HAP-1 (cell line): ENCODE measurements around the gene HARBI1.
"Not testable (repeated sequence)": the region's sequence is repeated elsewhere in the genome, so short reads cannot be mapped to it uniquely, and the experiment has no call there.

Experiments used
- DNase-seq, 2 experiments: peaks; one replicate each; pipeline ENCODE4 v3.0.0-alpha.2; 2016 to 2020; ENCODE audit warnings: low spot score in 2 of 2
- H3K27me3 ChIP-seq: fragments of 250-450 bp; sonication (Bioruptor Pico); 2 replicates; pipeline ENCODE4 v1.5.1; 2020; ENCODE audit warnings: low read depth, mild to moderate bottlenecking, moderate library complexity
- H3K36me3 ChIP-seq: fragments of 250-450 bp; sonication (Bioruptor Pico); replicated peaks from 2 replicates; pipeline ENCODE4 v1.5.1; 2020; ENCODE audit warnings: mild to moderate bottlenecking
- H3K4me1 ChIP-seq: fragments of 250-450 bp; sonication (Bioruptor Pico); 2 replicates; pipeline ENCODE4 v1.5.1; 2020; ENCODE audit warnings: mild to moderate bottlenecking
- H3K4me3 ChIP-seq: fragments of 250-450 bp; sonication (Bioruptor Pico); 2 replicates; pipeline ENCODE4 v1.5.1; 2020; ENCODE audit warnings: mild to moderate bottlenecking, moderate library complexity
- H3K9me3 ChIP-seq: fragments of 250-450 bp; sonication (Bioruptor Pico); 2 replicates; pipeline ENCODE4 v1.5.1; 2020; ENCODE audit warnings: mild to moderate bottlenecking, moderate library complexity
- in situ Hi-C: fragments of 300-500 bp; cut with MboI; formaldehyde crosslinking; loops from 3 replicates; pipeline ENCODE4 v1.14.3; 2020; ENCODE audit warnings: low sequenced_read_pairs, inconsistent platforms, mixed read lengths

The HARBI1 gene

GRCh38 chr11:46597155-46597554 is 19.9 kb downstream of the HARBI1 start:
- H3K27me3 ChIP-seq: no peaks in the 10 kb centered on the region
- H3K36me3 ChIP-seq: no peaks in the 10 kb centered on the region
- DNase-seq: no peak
- no peak overlapping the region for H3K4me3 ChIP-seq
- in situ Hi-C loops: no loop called here
- peaks cover 9% of the 10 kb centered on the region for H3K4me1 ChIP-seq
- no peaks in the 10 kb centered on the region for H3K9me3 ChIP-seq

- no peak for DNase-seq
- no peak overlapping the region for H3K4me3 ChIP-seq
- H3K36me3 ChIP-seq: no peaks in the 10 kb centered on the region
- in situ Hi-C loops: no loop called here
- peaks cover 11% of the 10 kb centered on the region for H3K4me1 ChIP-seq
- H3K27me3 ChIP-seq: no peaks in the 10 kb centered on the region
- no peaks in the 10 kb centered on the region for H3K9me3 ChIP-seq
These were observed 22.2 kb downstream of the HARBI1 start for GRCh38 chr11:46594785-46595184.

- H3K4me3 ChIP-seq: peak overlapping the region; percentile 73
- no peaks in the 10 kb centered on the region for H3K9me3 ChIP-seq
- H3K4me1 ChIP-seq: peaks cover 11% of the 10 kb centered on the region
- H3K27me3 ChIP-seq: no peaks in the 10 kb centered on the region
- in situ Hi-C loops: no loop called here
- H3K36me3 ChIP-seq: no peaks in the 10 kb centered on the region
- no peak for DNase-seq
These were observed 22.7 kb downstream of the HARBI1 start for GRCh38 chr11:46594374-46594700.

GRCh38 chr11:46593550-46594373 is 23.3 kb downstream of the HARBI1 start, which contains the start of gene AMBRA1:
TSS of gene AMBRA1 (minus strand) at chr11:46594023. CDS start at chr11:46548380, 45,643 bp downstream.
- Histone ChIP-seq H3K27me3 (no peaks in the 10 kb centered on the region), H3K4me1 (peaks cover 11% of the 10 kb centered on the region), H3K4me3 (peak within 1 kb of the TSS; percentile 73), H3K36me3 (no peaks in the 10 kb centered on the region), H3K9me3 (no peaks in the 10 kb centered on the region)
- in situ Hi-C loops: no loop called here
- DNase-seq: peak; percentile 90 to 92

- Histone ChIP-seq H3K4me1 (peaks cover 11% of the 10 kb centered on the region), H3K9me3 (no peaks in the 10 kb centered on the region), H3K27me3 (no peaks in the 10 kb centered on the region), H3K4me3 (no peak overlapping the region), H3K36me3 (no peaks in the 10 kb centered on the region)
- in situ Hi-C loops: no loop called here
- DNase-seq: peak in 1 of 2 experiments; percentile 14
These were observed 26.1 kb downstream of the HARBI1 start for GRCh38 chr11:46590740-46591605.

GRCh38 chr11:46588915-46589314 is 28.1 kb downstream of the HARBI1 start:
- DNase-seq: no peak
- in situ Hi-C loops: no loop called here
- Histone ChIP-seq H3K4me1 (peaks cover 6% of the 10 kb centered on the region), H3K27me3 (no peaks in the 10 kb centered on the region), H3K36me3 (0 out of 2 replicates have a peak, but pooled peaks cover 3% of the 10 kb centered on the region), H3K4me3 (no peak overlapping the region), H3K9me3 (no peaks in the 10 kb centered on the region)

- Histone ChIP-seq H3K4me1 (peaks cover 6% of the 10 kb centered on the region), H3K4me3 (no peak overlapping the region), H3K9me3 (no peaks in the 10 kb centered on the region), H3K27me3 (no peaks in the 10 kb centered on the region), H3K36me3 (0 out of 2 replicates have a peak, but pooled peaks cover 3% of the 10 kb centered on the region)
- in situ Hi-C loops: no loop called here
- DNase-seq: no peak
These were observed 28.9 kb downstream of the HARBI1 start for GRCh38 chr11:46588131-46588530.

GRCh38 chr11:46583513-46583912 is 33.5 kb downstream of the HARBI1 start:
- in situ Hi-C loops, H3K4me1 ChIP-seq, H3K4me3 ChIP-seq, DNase-seq, H3K9me3 ChIP-seq, H3K36me3 ChIP-seq, H3K27me3 ChIP-seq: not testable (repeated sequence)

- Histone ChIP-seq H3K9me3 (no peaks in the 10 kb centered on the region; the same call in 1 of the 2 replicates), H3K27me3 (no peaks in the 10 kb centered on the region), H3K36me3 (peaks cover 3% of the 10 kb centered on the region; the same call in 1 of the 2 replicates), H3K4me1 (no peaks in the 10 kb centered on the region; the same call in 1 of the 2 replicates), H3K4me3 (no peak overlapping the region)
- in situ Hi-C loops: no loop called here
- no peak for DNase-seq
These were observed 34.4 kb downstream of the HARBI1 start for GRCh38 chr11:46582588-46582987.

- Histone ChIP-seq H3K4me1 (no peaks in the 10 kb centered on the region), H3K27me3 (no peaks in the 10 kb centered on the region), H3K36me3 (no peaks in the 10 kb centered on the region; the same call in 1 of the 2 replicates), H3K4me3 (no peak overlapping the region), H3K9me3 (no peaks in the 10 kb centered on the region)
- DNase-seq: no peak
- in situ Hi-C loops: no loop called here
These were observed 40.0 kb downstream of the HARBI1 start for GRCh38 chr11:46577058-46577457.

GRCh38 chr11:46574656-46575055 is 42.4 kb downstream of the HARBI1 start:
- DNase-seq: no peak
- H3K36me3 ChIP-seq: no peaks in the 10 kb centered on the region; the same call in 1 of the 2 replicates
- in situ Hi-C loops: no loop called here
- no peaks in the 10 kb centered on the region for H3K27me3 ChIP-seq
- no peak overlapping the region for H3K4me3 ChIP-seq
- H3K9me3 ChIP-seq: no peaks in the 10 kb centered on the region
- H3K4me1 ChIP-seq: no peaks in the 10 kb centered on the region

- no peak for DNase-seq
- no peaks in the 10 kb centered on the region for H3K9me3 ChIP-seq
- no peaks in the 10 kb centered on the region for H3K27me3 ChIP-seq
- no peaks in the 10 kb centered on the region for H3K4me1 ChIP-seq
- no peak overlapping the region for H3K4me3 ChIP-seq
- H3K36me3 ChIP-seq: no peaks in the 10 kb centered on the region
- in situ Hi-C loops: no loop called here
These were observed 46.1 kb downstream of the HARBI1 start for GRCh38 chr11:46570790-46571398.

- no peak overlapping the region for H3K4me3 ChIP-seq
- DNase-seq: no peak
- in situ Hi-C loops: no loop called here
- no peaks in the 10 kb centered on the region for H3K36me3 ChIP-seq
- H3K4me1 ChIP-seq: no peaks in the 10 kb centered on the region
- no peaks in the 10 kb centered on the region for H3K9me3 ChIP-seq
- no peaks in the 10 kb centered on the region for H3K27me3 ChIP-seq
These were observed 51.7 kb downstream of the HARBI1 start for GRCh38 chr11:46565232-46565840.
